ENCODE measurements around the gene CYP3A7.
"Not testable (repeated sequence)": the region's sequence is repeated elsewhere in the genome, so short reads cannot be mapped to it uniquely, and the experiment has no call there.

Gene CYP3A7

GRCh38 chr7:99740573-99741440 is 5.8 kb upstream of the CYP3A7 start:
- DNase-seq (ENCODE audit: low read depth in 2 of 2), result peak; percentile 32 to 70
- H3K4me3 ChIP-seq (replicated peaks in 1 of 2; ENCODE audit: low read depth in 2 of 2, low read length in 2 of 2), result no peak overlapping the region
- no peak for TF ChIP-seq CTCF (IDR thresholded peaks at IDR 0.05; ENCODE audit: low read depth, low read length)

GRCh38 chr7:99739699-99740572 is 4.9 kb upstream of the CYP3A7 start:
- no peak overlapping the region for H3K4me3 ChIP-seq (replicated peaks in 1 of 2; ENCODE audit: low read depth in 2 of 2, low read length in 2 of 2)
- TF ChIP-seq CTCF (IDR thresholded peaks at IDR 0.05; ENCODE audit: low read depth, low read length), result no peak
- no peak for DNase-seq (ENCODE audit: low read depth in 2 of 2)

- TF ChIP-seq CTCF (IDR thresholded peaks at IDR 0.05; ENCODE audit: low read depth, low read length), result no peak
- DNase-seq (ENCODE audit: low read depth in 2 of 2), result no peak
- H3K4me3 ChIP-seq (replicated peaks in 1 of 2; ENCODE audit: low read depth in 2 of 2, low read length in 2 of 2), result no peak overlapping the region
Measured at GRCh38 chr7:99737726-99738125, 2.7 kb upstream of the CYP3A7 start.

GRCh38 chr7:99736667-99737066 is 1.7 kb upstream of the CYP3A7 start:
- not testable (repeated sequence) for H3K4me3 ChIP-seq (replicated peaks in 1 of 2; ENCODE audit: low read depth in 2 of 2, low read length in 2 of 2); DNase-seq (ENCODE audit: low read depth in 2 of 2)

GRCh38 chr7:99733448-99733847 is 1.5 kb downstream of the CYP3A7 start:
- peak; percentile 32 for TF ChIP-seq CTCF (IDR thresholded peaks at IDR 0.05; ENCODE audit: low read depth, low read length)
- peak in 1 of 2 donors; percentile 6 for DNase-seq (ENCODE audit: low read depth in 2 of 2)
- H3K4me3 ChIP-seq (replicated peaks in 1 of 2; ENCODE audit: low read depth in 2 of 2, low read length in 2 of 2), result no peak overlapping the region

- no peak for TF ChIP-seq CTCF (IDR thresholded peaks at IDR 0.05; ENCODE audit: low read depth, low read length)
- no peak for DNase-seq (ENCODE audit: low read depth in 2 of 2)
- H3K4me3 ChIP-seq (replicated peaks in 1 of 2; ENCODE audit: low read depth in 2 of 2, low read length in 2 of 2), result no peak overlapping the region
Measured at GRCh38 chr7:99733003-99733402, 2.0 kb downstream of the CYP3A7 start.
